Esophagus (tissue), 2 donors: ENCODE data around the gene MCF2L2. TPM values are rescaled to one million over a fixed set of nuclear protein-coding genes. Genes with fewer than 3 reads are reported as not detected.

Experiments used
- H3K27ac ChIP-seq, 2 donors: one replicate each; pipeline ENCODE4 v1.5.1; 2013; ENCODE audit warnings: low read depth in 2 of 2, mild to moderate bottlenecking in 2 of 2, inconsistent platforms in 1 of 2, low read length in 1 of 2, moderate library complexity in 1 of 2
- H3K27me3 ChIP-seq, 2 donors: one replicate each; pipeline ENCODE4 v1.6.1; 2013; ENCODE audit warnings: low read length in 2 of 2, control low read depth in 1 of 2, mild to moderate bottlenecking in 1 of 2; ENCODE audit not compliant: insufficient read depth in 2 of 2, control insufficient read depth in 1 of 2
- H3K36me3 ChIP-seq, 2 donors: one replicate each; pipeline ENCODE4 v1.6.1; 2013; ENCODE audit warnings: low read length in 1 of 2; ENCODE audit not compliant: control insufficient read depth in 2 of 2, insufficient read depth in 2 of 2
- H3K4me1 ChIP-seq, 2 donors: one replicate each; pipeline ENCODE4 v1.6.1; 2013; ENCODE audit warnings: low read length in 1 of 2; ENCODE audit not compliant: control insufficient read depth in 2 of 2, insufficient read depth in 2 of 2
- H3K4me3 ChIP-seq, 2 donors: one replicate each; pipeline ENCODE4 v1.5.1; 2013; ENCODE audit warnings: low read length in 2 of 2, mild to moderate bottlenecking in 2 of 2, low read depth in 1 of 2, moderate library complexity in 1 of 2
- H3K9me3 ChIP-seq, 2 donors: one replicate each; pipeline ENCODE4 v1.6.1; 2013; ENCODE audit warnings: mild to moderate bottlenecking in 2 of 2, low read depth in 1 of 2, low read length in 1 of 2, moderate library complexity in 1 of 2; ENCODE audit not compliant: control insufficient read depth in 2 of 2, insufficient read depth in 1 of 2
- WGBS, 2 donors: extraction: QIAGEN DNeasy Blood & Tissue Kit; methylation state at CpG; one replicate each; pipeline ENCODE4 v1.1.7; 2013; 5-methylcytosine and 5-hydroxymethylcytosine counted together
- polyA plus RNA-seq, 2 donors: library from polyadenylated mRNA; stranded (reverse); fragments of 200-250 nt; gene quantifications; one replicate each; pipeline ENCODE4 v1.2.3, GENCODE V29; 2013
- donor health status: healthy with polysubstance abuse.
- donor health status: Bipolar disorder and iron deficiency.

Gene MCF2L2
- polyA plus RNA-seq, 2 donors, result 0.21 to 0.26 TPM

DNA sequence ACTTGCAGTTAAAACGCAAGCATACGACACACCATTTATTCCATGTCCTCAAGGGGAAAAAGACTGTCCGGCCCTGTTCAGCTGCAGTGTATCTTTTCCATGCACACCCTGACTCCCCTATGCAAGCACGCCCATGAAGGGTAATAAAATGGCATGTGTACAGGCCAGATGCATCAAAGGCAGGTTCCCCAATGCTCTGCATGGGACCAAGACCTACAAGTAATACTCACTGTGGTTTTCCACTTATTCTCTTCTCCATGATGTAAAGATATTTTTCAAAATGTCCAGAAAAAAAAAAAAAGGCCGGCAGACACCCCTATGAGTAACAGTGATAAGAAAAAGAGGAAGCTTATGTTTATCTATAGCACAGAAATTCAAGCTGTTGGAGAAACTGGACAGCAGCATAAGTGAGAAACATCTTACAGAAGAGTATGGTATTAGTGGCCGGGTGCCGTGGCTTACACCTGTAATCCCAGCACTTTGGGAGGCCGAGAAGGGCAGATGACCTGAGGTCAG is 70.8 kb downstream of the MCF2L2 start:
- H3K4me1 ChIP-seq, result no peaks in the 10 kb centered on the region
- H3K27ac ChIP-seq, result no peak overlapping the region
- H3K4me3 ChIP-seq, result no peak overlapping the region
- 80 to 82% methylated on average over 8 of the region's 8 CpGs for WGBS, 2 donors
- H3K36me3 ChIP-seq, result no peaks in the 10 kb centered on the region
- H3K9me3 ChIP-seq, result no peaks in the 10 kb centered on the region
- no peaks in the 10 kb centered on the region for H3K27me3 ChIP-seq

DNA sequence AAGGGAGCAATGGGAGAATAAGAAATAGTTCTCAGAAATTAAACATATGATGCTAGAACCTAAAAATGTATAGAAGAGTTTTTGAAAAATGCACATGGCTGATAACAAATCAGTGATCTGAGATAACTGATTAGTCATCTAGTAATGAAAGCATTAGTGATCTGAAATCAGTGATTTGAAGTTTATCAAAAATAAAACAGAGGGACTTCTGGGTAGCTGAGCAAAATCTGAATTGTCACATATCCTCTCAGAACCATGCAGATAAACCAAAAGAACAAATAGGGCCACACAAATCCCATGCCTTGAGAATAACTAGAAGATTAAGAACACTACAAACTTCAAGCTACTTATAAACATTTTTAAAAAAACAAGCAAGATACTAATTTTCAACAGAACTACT is 71.5 kb downstream of the MCF2L2 start:
- Histone ChIP-seq H3K36me3 (no peaks in the 10 kb centered on the region), H3K9me3 (no peaks in the 10 kb centered on the region), H3K27me3 (no peaks in the 10 kb centered on the region), H3K4me3 (no peak overlapping the region), H3K4me1 (no peaks in the 10 kb centered on the region), H3K27ac (no peak overlapping the region)

- Histone ChIP-seq H3K4me3 (no peak overlapping the region), H3K36me3 (no peaks in the 10 kb centered on the region), H3K27me3 (no peaks in the 10 kb centered on the region), H3K27ac (no peak overlapping the region), H3K9me3 (no peaks in the 10 kb centered on the region), H3K4me1 (no peaks in the 10 kb centered on the region)
- WGBS, 2 donors, result 95 to 99% methylated on average over 1 of the region's 1 CpG
Observed at GRCh38 chr3:183354874-183355273, 73.5 kb downstream of the MCF2L2 start.

- Histone ChIP-seq H3K36me3 (no peaks in the 10 kb centered on the region), H3K9me3 (no peaks in the 10 kb centered on the region), H3K4me3 (no peak overlapping the region), H3K27me3 (no peaks in the 10 kb centered on the region), H3K27ac (no peak overlapping the region), H3K4me1 (no peaks in the 10 kb centered on the region)
- 87 to 96% methylated on average over 3 of the region's 3 CpGs for WGBS, 2 donors
Observed at GRCh38 chr3:183354325-183354831, 74.0 kb downstream of the MCF2L2 start.

DNA sequence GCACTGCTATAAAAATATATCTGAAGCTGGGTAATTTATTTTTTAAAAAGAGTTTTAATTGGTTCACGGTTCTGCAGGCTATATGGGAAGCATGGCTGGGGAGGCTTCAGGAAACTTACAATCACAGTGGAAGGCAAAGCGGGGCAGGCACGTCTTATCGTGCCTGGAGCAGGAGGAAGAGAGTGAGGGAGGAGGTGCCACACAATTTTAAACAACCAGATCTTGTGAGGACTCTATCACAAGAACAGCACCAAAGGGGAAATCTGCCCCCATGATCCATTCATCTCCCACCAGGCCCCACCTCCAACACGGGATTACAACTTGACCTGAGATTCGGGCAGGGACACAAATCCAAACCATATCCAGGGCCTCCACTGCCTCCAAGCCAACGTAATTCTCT is 75.0 kb downstream of the MCF2L2 start:
- 86 to 92% methylated on average over 7 of the region's 7 CpGs for WGBS, 2 donors
- H3K4me3 ChIP-seq, result no peak overlapping the region
- H3K9me3 ChIP-seq, result no peaks in the 10 kb centered on the region
- H3K36me3 ChIP-seq, result no peaks in the 10 kb centered on the region
- H3K4me1 ChIP-seq, result no peaks in the 10 kb centered on the region
- no peaks in the 10 kb centered on the region for H3K27me3 ChIP-seq
- H3K27ac ChIP-seq, result no peak overlapping the region

- Histone ChIP-seq H3K4me3 (no peak overlapping the region), H3K36me3 (no peaks in the 10 kb centered on the region), H3K9me3 (no peaks in the 10 kb centered on the region), H3K27me3 (no peaks in the 10 kb centered on the region), H3K27ac (no peak overlapping the region), H3K4me1 (no peaks in the 10 kb centered on the region)
- 60 to 66% methylated on average over 3 of the region's 3 CpGs for WGBS, 2 donors
Observed at GRCh38 chr3:183350164-183350563, 78.3 kb downstream of the MCF2L2 start.

DNA sequence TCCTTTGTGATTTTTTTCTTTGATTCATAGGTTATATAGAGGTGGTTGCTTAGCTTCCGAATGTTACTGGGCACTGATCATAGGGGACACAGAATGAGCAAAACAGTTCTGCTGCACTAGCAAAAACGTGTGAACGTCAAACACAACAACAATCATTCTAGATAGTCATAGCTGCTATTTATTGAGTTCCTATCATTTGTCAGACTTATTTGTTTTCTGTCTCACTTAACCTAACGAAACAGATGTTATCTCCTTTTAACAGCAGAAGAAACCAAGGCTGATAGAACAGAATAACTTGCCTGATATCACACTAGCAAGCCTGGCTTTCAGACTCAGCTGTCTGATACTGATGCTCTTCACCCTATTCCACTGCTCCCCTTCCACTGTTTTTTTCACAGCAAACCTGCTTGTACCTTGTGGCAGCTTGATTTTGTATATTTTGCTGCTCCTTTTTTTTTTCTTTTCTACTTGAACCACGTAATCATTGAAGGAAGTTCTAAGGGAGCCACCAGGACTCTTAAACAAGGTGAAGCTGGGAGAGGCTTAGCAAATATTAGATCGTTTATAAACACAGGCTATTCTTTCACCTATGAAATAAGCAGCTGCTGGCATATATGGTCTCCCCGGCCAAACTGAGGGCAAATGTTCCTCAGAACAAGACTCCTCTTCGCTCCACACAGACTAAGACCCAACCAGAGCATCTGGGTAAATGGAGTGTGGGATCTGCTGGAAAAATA is 78.8 kb downstream of the MCF2L2 start:
- Histone ChIP-seq H3K36me3 (no peaks in the 10 kb centered on the region), H3K4me1 (no peaks in the 10 kb centered on the region), H3K27me3 (no peaks in the 10 kb centered on the region), H3K9me3 (no peaks in the 10 kb centered on the region), H3K4me3 (no peak overlapping the region), H3K27ac (no peak overlapping the region)
- 56 to 64% methylated on average over 8 of the region's 8 CpGs for WGBS, 2 donors

DNA sequence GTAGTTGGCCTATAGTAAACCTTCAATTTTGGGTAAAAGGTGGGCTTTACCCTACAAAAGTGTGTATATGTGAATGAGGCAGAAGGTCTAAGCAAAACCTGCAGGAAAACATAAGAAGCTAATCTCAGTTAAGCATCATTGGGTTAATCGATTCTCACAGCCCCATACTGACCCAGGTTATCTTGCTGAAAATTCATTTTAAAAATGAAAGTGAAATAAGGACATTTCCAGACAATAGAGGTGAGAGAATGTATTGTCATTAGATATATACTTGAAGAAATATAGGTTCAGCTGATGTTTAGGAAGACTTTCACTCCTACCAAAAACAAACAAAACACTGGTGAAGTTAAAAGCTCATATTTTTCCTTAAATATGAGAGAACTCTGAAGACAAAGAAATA is 85.6 kb downstream of the MCF2L2 start:
- WGBS, 2 donors, result 61 to 72% methylated on average over 1 of the region's 1 CpG
- H3K27me3 ChIP-seq, result no peaks in the 10 kb centered on the region
- no peaks in the 10 kb centered on the region for H3K4me1 ChIP-seq
- H3K9me3 ChIP-seq, result no peaks in the 10 kb centered on the region
- H3K27ac ChIP-seq, result no peak overlapping the region
- no peaks in the 10 kb centered on the region for H3K36me3 ChIP-seq
- no peak overlapping the region for H3K4me3 ChIP-seq

DNA sequence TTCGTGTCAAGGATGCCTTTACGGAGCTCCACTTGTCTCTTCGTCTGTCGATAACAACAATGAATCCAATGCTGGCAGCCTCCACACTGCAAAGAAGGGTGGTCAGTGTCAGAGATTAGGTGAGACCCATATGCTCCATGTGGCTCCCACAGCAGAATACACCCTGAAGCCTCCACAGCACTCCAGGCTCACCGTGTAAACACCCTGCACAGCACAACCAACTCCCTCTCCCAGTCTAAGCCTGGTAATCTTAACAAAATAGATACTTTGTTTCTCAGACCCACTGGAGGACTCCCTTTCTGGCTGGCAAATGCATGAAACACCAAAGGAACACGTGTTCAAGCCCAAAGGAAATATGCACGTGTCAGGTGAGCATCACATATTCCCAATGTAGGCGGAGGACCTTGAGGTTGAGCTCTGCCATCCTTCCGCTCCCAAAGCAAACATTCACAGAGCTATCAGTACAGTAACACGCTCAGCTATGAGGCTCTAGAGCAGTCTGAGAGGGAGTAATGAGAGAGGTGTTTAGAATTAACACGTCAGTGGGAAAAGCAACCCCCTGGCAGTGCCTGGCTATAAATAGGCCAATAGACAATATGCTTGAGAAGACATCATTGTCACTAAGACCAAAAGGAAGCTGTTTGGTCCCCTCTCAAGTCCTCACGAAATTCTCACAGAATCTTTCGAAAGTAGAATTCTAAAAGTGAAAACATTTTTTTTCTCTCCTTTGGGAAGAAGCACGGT is 86.7 kb downstream of the MCF2L2 start:
- no peaks in the 10 kb centered on the region for H3K36me3 ChIP-seq
- no peak overlapping the region for H3K4me3 ChIP-seq
- 77 to 80% methylated on average over 14 of the region's 14 CpGs for WGBS, 2 donors
- H3K9me3 ChIP-seq, result no peaks in the 10 kb centered on the region
- no peak overlapping the region for H3K27ac ChIP-seq
- H3K4me1 ChIP-seq, result no peaks in the 10 kb centered on the region
- no peaks in the 10 kb centered on the region for H3K27me3 ChIP-seq
